Activated T-cell treated with anti-CD3 and anti-CD28 coated beads, Interleukin-2, amount 50 U/mL, for 4 hours (primary cell): ENCODE data around the gene ATG5. TPM values are rescaled to one million over a fixed set of nuclear protein-coding genes. Genes with fewer than 3 reads are reported as not detected.
"Not testable (repeated sequence)": the region's sequence is repeated elsewhere in the genome, so short reads cannot be mapped to it uniquely, and the experiment has no call there.

Experiments used
- ATAC-seq, 2 donors: fragments of 200-7000 bp; cut with Tn5 transposase; one replicate each; pipeline ENCODE4 v1.10.0; 2021
- DNase-seq: peaks from one replicate; pipeline ENCODE4 v3.0.0-alpha.2; 2020
- H3K27me3 Mint-ChIP-seq: one replicate; pipeline ENCODE4 v1.8.0; 2021; ENCODE audit warnings: low read depth, mixed read lengths
- H3K36me3 Mint-ChIP-seq: one replicate; pipeline ENCODE4 v1.8.0; 2022; ENCODE audit warnings: mixed read lengths; ENCODE audit not compliant: insufficient read depth
- H3K4me1 Mint-ChIP-seq: one replicate; pipeline ENCODE4 v1.8.0; 2021; ENCODE audit warnings: low read depth, mixed read lengths
- H3K4me3 Mint-ChIP-seq: one replicate; pipeline ENCODE4 v1.8.0; 2021; ENCODE audit warnings: mild to moderate bottlenecking, moderate library complexity, mixed read lengths
- H3K9me3 Mint-ChIP-seq: one replicate; pipeline ENCODE4 v1.8.0; 2021; ENCODE audit warnings: mixed read lengths
- total RNA-seq, 3 donors: library from RNA; stranded (reverse); gene quantifications; one replicate each; pipeline ENCODE4 v1.2.1, GENCODE V29; 2021

Gene ATG5
- total RNA-seq, 3 donors from 2014 or later = 29.3 to 30.2 (median 29.5) TPM

DNA sequence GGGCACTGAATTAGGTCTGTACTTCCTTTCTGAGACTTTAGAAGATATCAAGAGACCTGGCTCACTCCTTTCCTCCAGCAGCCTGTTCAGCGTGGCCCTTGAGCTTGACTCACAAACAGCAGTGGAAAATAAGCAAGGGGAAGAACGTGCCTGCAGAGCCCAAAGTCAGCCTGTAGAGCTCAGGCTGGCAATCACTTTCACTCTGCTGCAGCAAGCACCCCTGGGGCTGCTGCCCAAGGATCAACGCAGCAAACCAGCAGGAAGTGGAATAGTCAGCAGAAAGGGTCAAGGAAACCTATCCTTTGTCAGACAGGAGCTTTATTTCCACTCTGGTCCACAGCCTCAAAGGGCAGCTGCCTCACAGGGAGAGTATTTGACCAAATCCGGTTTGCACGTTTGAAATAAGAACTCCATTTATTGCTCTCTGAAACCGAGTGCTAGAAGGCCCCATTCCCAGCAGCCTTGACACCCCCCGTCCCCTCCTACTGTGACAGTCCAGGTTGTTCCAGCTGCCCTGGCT lies 162.1 kb downstream of the ATG5 start:
- Mint-ChIP-seq H3K4me3 (peak overlapping the region; percentile 51), H3K4me1 (peaks cover 52% of the 10 kb centered on the region), H3K9me3 (peaks cover 4% of the 10 kb centered on the region), H3K27me3 (no peaks in the 10 kb centered on the region), H3K36me3 (peaks cover 2% of the 10 kb centered on the region)
- peak; percentile 35 to 36 for ATAC-seq
- DNase-seq = peak; percentile 40

DNA sequence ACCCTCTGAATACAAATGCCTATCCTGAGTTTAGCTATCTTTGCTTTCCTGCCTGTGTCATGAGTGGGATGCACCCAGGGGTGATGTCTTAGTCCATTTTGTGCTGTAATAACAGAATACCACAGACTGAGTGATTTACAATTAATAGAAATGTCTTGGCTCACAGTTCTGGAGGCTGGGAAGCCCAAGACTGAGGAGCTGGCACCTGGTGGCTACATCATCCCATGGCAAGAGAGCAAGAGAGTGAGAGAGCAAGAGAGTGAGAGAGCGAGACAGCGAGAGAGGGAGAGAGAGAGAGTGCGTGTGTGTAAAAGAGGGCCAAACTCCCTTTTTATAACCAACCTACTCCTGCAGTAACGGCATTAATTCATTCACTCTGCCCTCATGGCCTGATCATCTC lies 162.6 kb downstream of the ATG5 start:
- Mint-ChIP-seq H3K4me3 (no peak overlapping the region), H3K36me3 (peaks cover 2% of the 10 kb centered on the region), H3K27me3 (no peaks in the 10 kb centered on the region), H3K9me3 (peaks cover 4% of the 10 kb centered on the region), H3K4me1 (peaks cover 48% of the 10 kb centered on the region)
- no peak for ATAC-seq
- DNase-seq = no peak

DNA sequence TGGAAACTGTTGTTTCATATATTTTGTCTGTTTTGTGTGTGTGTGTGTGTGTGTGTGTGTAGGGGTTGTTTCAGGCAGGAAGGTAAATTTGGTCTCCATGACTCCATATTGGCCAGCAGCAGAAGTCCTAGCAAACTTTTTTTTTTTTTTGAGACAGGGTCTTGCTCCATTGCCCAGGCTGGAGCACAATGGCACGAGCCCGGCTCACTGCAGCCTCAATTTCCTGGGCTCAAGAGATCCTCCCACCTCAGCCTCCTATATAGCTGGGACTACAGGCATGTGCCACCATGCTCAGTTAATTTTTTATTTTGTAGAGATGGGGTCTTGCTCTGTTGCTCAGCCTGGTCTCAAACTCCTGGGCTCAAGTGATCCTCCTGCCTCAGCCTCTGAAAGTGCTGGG lies 163.7 kb downstream of the ATG5 start:
- ATAC-seq (no peak), DNase-seq (no peak)
- Mint-ChIP-seq H3K4me3 (no peak overlapping the region), H3K36me3 (peaks cover 2% of the 10 kb centered on the region), H3K9me3 (peaks cover 4% of the 10 kb centered on the region), H3K27me3 (no peaks in the 10 kb centered on the region), H3K4me1 (peaks cover 41% of the 10 kb centered on the region)

DNA sequence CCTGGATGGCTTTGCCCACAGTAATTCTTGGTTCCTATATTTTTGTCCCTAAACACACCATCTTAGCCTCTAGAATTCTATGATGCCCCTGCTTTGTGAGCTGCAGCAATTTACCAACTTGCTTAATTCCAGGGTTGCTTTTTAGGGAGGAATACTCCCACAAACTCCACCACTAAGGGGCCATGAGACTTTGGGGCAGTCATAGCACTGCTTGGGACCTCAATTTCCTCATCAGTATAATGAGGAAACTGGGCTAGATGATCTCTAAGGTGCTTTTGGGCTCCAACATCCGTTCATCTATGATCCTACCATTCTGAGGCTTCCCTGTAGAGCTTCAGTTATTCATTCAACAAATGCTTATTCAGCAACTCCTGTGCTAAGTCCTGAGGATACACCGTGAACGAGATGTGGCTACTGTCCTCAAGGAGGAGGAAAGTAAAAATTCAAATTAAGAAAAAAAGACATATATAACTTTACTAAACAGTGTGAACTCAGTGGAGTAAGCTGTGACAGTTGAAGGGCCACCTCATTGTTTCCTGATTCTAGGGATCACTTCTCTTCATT lies 164.2 kb downstream of the ATG5 start:
- peaks cover 4% of the 10 kb centered on the region for H3K9me3 Mint-ChIP-seq
- ATAC-seq (no peak), DNase-seq (no peak)
- H3K4me1 Mint-ChIP-seq = peaks cover 36% of the 10 kb centered on the region
- no peak overlapping the region for H3K4me3 Mint-ChIP-seq
- peaks cover 2% of the 10 kb centered on the region for H3K36me3 Mint-ChIP-seq
- H3K27me3 Mint-ChIP-seq = no peaks in the 10 kb centered on the region

DNA sequence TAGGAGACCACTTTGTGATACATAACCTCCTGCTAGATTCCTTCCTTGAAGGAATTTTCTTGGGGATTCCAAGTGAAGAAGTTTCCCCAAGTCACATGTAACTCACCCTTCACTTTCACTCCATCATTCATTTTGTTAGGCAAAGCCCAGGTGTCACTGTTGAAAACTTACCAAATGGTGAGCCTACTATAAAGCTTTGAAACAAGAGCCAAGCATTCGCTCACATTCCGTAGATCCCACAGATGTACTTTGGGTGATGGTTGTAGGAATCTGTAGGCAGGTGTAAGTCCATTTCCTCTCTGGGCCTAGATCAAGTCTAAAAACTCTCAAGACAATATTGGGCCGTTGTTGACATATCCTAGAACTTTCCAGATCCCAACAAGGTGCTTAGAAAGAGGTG lies 165.4 kb downstream of the ATG5 start:
- no peaks in the 10 kb centered on the region for H3K27me3 Mint-ChIP-seq
- no peak overlapping the region for H3K4me3 Mint-ChIP-seq

DNA sequence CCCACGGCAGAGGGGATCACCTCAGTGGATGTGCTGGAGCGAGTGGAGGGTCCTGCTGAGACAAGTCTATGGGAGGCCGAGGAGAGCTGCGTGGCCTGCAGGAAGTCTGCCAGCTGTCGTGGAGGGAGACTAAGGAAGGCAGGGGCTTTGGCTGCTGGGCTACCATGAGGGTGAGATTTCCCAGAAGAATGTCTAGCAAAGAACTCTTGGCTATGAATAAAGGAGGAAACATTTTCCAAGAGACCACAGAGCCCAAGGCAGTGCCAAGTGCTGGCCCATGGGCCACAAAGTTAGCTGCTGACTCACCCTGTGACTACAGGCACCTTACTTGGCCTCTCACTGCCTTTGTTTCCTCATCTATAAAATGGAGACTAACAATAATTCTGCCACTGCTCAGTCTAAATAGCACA lies 166.0 kb downstream of the ATG5 start:
- no peak overlapping the region for H3K4me3 Mint-ChIP-seq
- peaks cover under 1% of the 10 kb centered on the region for H3K36me3 Mint-ChIP-seq
- no peaks in the 10 kb centered on the region for H3K27me3 Mint-ChIP-seq
- H3K9me3 Mint-ChIP-seq = peaks cover 2% of the 10 kb centered on the region
- H3K4me1 Mint-ChIP-seq = peaks cover 25% of the 10 kb centered on the region
- DNase-seq = no peak
- no peak for ATAC-seq

More for the DNA sequence above, 165.4 kb downstream of the ATG5 start:
- DNase-seq (no peak), ATAC-seq (no peak)
- H3K4me1 Mint-ChIP-seq = peaks cover 30% of the 10 kb centered on the region
- peaks cover 2% of the 10 kb centered on the region for H3K36me3 Mint-ChIP-seq
- H3K9me3 Mint-ChIP-seq = peaks cover 4% of the 10 kb centered on the region

DNA sequence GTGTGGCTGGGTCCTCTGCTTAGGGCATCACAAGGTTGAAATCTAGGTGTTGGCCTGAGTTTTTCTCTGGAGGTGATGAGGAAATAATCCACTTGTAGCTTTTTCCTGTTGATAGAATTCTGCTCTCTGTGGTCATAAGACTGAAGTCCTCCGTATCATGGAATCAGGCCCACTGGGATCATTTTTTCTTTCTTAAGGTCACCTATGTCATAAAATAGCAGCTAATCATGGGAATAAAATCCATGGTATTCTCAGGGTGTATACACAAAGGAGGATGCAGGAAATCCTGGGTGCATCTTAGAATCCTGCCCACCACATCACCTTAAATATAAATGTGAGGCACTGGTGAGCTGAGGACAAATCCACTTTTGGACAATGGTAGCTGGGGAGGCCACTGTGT lies 166.7 kb downstream of the ATG5 start:
- no peak for ATAC-seq
- Mint-ChIP-seq H3K4me3 (no peak overlapping the region), H3K9me3 (no peaks in the 10 kb centered on the region), H3K36me3 (no peaks in the 10 kb centered on the region), H3K27me3 (no peaks in the 10 kb centered on the region), H3K4me1 (peaks cover 18% of the 10 kb centered on the region)
- DNase-seq = no peak

DNA sequence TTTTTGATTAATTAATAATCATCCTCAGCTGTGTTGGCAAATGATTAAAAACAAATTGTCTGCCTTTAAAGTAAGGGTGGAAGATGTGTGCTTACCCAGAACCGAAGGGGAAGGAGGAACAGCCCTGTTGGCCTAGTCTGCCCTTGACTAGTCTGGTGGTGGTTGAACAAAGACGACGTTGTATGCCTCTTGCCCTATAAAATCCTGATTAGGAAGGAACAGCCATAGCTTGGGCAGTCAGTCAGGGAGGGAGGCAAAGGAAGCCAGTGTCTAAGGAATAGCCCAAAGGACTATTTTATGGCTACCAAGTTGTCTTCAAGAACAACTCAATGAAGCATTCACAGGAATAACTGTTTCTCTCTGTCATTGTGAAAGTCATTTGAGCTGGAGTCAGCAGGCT lies 168.7 kb downstream of the ATG5 start:
- Mint-ChIP-seq H3K4me3 (no peak overlapping the region), H3K4me1 (peaks cover 12% of the 10 kb centered on the region), H3K9me3 (no peaks in the 10 kb centered on the region), H3K27me3 (no peaks in the 10 kb centered on the region), H3K36me3 (no peaks in the 10 kb centered on the region)
- ATAC-seq = no peak
- no peak for DNase-seq

DNA sequence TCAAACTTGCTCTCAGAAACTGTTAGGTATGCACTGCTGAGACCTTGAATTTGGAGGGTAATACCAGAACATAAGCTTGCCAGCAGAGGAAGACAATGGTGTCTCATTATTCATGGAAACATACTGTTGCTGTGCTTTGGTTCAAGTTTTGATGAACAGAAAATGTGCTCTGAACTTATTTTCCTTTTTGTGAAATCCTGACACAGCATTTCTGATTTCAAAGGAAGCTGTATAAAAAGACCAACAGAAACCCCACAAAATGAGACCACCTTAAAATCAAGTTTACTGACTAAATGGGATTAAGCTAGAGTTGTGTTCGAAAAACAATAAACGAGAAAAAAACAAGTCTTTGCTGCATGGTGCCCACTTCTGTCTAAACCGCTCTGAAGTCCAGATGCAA lies 169.1 kb downstream of the ATG5 start:
- Mint-ChIP-seq H3K4me1 (peaks cover 10% of the 10 kb centered on the region), H3K36me3 (no peaks in the 10 kb centered on the region), H3K4me3 (no peak overlapping the region), H3K9me3 (no peaks in the 10 kb centered on the region), H3K27me3 (no peaks in the 10 kb centered on the region)
- ATAC-seq (no peak), DNase-seq (no peak)

DNA sequence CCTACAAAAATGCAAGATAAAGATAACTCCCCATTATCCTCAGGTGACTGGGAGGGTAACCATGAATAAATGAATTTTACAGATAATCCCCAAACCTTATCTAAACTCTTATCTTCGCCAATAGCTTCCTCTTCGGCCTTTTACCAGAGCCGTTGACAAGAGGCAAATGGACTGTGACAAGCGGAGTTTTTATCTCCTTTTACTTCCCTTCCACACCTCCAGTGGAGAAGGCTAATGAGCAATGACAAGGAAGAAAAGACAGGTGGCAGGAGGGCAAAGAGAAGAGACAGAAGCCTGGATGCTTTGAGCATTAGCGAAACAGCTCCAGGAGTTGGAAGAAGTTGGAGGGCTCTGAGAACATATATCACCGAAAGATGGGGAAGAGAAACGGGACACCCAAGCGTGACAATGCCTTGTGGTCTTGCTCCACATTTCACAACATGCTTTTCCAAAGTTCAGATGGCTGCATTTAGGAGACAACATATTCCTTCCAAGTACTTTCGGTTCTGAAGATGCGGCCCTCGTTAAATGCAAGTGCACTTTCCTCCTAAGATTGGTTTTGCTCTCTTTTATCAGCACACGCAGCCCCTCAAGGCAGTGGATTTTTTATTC lies 170.2 kb downstream of the ATG5 start:
- DNase-seq = no peak
- ATAC-seq = no peak
- Mint-ChIP-seq H3K9me3 (no peaks in the 10 kb centered on the region), H3K27me3 (no peaks in the 10 kb centered on the region), H3K4me1 (peaks cover 10% of the 10 kb centered on the region), H3K4me3 (no peak overlapping the region), H3K36me3 (no peaks in the 10 kb centered on the region)

DNA sequence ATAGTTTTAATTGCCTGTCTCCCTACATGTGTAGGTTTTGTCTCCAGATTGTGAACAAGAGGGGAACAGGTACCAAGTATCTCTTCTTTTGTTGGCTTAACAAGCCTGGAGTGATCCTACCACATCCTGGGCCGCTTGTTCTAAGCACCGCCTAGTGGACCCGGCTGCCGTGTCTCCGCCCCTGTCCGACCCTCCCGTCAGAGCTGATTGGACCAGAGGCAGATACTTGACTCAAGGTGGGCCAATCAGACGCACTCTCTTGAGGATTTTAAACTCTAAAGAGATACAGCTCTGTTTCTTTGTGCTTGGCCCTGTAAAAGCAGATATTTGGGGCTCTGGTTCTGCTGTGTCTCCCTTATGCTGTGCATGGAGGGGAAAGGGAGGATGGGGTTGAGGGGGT lies 171.2 kb downstream of the ATG5 start:
- ATAC-seq = no peak
- Mint-ChIP-seq H3K27me3 (no peaks in the 10 kb centered on the region), H3K9me3 (no peaks in the 10 kb centered on the region)

DNA sequence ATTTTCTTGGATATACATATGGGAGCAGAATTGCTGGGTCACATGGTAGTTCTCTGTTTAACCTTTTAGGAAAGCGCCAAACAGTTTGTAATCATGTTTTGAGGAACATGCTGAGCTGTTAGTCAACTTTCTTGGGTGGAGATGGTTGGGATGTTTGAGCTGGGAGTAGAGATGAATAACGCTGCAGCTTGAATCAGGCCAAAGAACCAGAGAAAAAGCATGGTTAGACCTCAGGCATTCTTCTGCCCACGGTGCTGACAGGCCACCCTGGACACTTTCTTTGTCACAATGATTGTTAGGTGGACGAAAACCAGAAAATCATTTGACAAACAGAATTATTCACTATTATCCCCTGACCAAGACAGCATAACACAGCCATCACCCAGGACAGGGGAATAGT lies 172.6 kb downstream of the ATG5 start:
- no peak for ATAC-seq
- no peak for DNase-seq
- H3K4me1 Mint-ChIP-seq = peaks cover 24% of the 10 kb centered on the region
- H3K4me3 Mint-ChIP-seq = no peak overlapping the region
- no peaks in the 10 kb centered on the region for H3K27me3 Mint-ChIP-seq
- H3K9me3 Mint-ChIP-seq = no peaks in the 10 kb centered on the region
- no peaks in the 10 kb centered on the region for H3K36me3 Mint-ChIP-seq

More for the DNA sequence above, 171.2 kb downstream of the ATG5 start:
- DNase-seq = no peak
- Mint-ChIP-seq H3K4me3 (no peak overlapping the region), H3K4me1 (peaks cover 16% of the 10 kb centered on the region), H3K36me3 (no peaks in the 10 kb centered on the region)

DNA sequence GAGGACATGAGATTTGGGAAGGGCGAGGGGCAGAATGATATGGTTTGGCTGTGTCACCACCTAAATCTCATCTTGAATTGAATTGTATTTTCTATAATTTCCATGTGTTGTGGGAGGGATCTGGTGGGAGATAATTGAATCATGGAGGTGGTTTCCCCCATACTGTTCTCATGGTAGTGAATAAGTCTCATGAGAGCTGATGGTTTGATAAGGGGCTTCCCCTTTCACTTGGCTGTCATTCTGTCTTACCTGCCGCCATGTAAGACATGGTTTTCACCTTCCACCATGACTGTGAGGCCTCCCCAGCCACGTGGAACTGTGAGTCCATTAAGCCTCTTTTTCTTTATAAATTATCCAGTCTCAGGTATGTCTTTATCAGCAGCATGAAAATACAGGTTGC lies 173.1 kb downstream of the ATG5 start:
- ATAC-seq = peak; percentile 79
- DNase-seq, H3K36me3 Mint-ChIP-seq, H3K9me3 Mint-ChIP-seq, H3K4me3 Mint-ChIP-seq, H3K27me3 Mint-ChIP-seq: not testable (repeated sequence)
- H3K4me1 Mint-ChIP-seq = peaks cover 24% of the 10 kb centered on the region

DNA sequence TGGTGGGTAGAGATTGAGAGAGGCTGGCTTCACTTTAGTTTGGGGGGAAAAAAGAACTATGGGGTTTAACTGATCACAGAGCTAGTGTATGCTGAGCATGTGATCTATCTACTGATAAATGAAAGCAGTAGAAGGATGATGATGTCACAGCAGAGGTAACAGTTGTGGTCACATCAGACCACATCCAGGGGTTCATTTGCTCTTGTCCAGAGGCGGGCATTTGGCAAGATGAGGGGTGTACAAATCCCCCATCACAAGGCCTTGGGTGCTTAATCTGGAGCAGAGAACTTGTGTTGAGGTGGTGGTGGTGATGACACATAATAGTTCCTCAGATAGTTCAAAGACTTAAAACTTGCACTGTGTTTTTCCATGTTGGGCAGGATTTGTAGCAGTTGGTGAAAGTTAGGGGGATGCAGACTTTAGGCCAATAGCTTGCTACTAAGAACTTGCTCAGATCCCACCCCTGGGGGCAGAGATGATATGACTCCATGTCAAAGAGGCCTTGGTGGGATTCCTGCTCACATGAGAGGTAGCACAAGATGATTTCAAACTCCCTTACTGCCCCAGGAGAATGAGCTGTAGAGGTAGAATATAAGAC lies 176.0 kb downstream of the ATG5 start:
- peak; percentile 58 to 74 for ATAC-seq
- Mint-ChIP-seq H3K27me3 (no peaks in the 10 kb centered on the region), H3K4me1 (peaks cover 38% of the 10 kb centered on the region), H3K36me3 (no peaks in the 10 kb centered on the region), H3K9me3 (no peaks in the 10 kb centered on the region), H3K4me3 (no peak overlapping the region)
- no peak for DNase-seq

DNA sequence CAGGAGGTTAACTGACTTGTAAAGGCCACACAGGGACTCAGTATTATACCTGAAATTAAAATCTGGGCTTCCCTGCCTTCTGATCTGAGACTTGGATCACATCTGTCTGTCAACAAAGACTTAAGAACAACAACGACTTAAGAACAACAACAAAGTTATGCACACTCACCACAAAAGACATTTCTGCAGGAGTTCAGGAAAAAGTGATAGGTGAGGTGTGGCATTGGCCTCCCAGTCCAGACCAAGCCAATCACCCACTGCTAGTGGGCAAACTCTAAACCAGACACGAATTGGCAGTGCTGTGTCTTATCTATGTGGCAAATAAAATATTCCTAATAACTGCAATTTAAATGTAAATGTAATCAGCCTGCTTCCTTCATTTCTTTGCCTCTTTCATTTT lies 178.1 kb downstream of the ATG5 start:
- Mint-ChIP-seq H3K4me3 (no peak overlapping the region), H3K27me3 (no peaks in the 10 kb centered on the region), H3K4me1 (peaks cover 44% of the 10 kb centered on the region), H3K36me3 (no peaks in the 10 kb centered on the region), H3K9me3 (no peaks in the 10 kb centered on the region)
- ATAC-seq (no peak), DNase-seq (no peak)
